Hematopoietic multipotent progenitor cell treated with erythropoietin and hydrocortisone succinate and interleukin-3 and kit ligand, for 4 days (in vitro differentiated cells): ENCODE results near the gene NR6A1.
"Not testable (repeated sequence)": the region's sequence is repeated elsewhere in the genome, so short reads cannot be mapped to it uniquely, and the experiment has no call there.

Experiments used
- DNase-seq: peaks from one replicate; pipeline ENCODE4 v3.0.0-alpha.2; 2015

The NR6A1 gene

GRCh38 chr9:124758061-124758460 lies 13.1 kb downstream of the NR6A1 start:
- DNase-seq = peak; percentile 86

DNA sequence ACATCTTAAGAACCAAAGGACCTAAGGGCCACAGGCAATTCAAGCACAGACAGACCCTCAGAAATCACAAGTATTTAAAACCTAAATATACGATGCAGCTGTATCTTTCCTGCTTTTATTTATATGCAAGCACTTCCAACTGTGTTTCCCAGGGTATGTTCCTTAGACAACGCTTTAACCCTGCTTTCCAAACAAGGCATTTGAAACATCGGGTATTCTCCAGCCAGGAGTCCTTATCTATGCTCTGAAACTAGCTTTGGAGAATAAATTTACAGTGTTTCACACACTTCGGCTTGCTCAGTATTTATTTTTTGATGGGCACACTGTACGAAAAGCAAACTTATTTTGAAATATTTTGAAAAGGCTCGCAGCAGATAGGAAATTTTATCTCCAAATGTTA lies 13.5 kb downstream of the NR6A1 start:
- no peak for DNase-seq

DNA sequence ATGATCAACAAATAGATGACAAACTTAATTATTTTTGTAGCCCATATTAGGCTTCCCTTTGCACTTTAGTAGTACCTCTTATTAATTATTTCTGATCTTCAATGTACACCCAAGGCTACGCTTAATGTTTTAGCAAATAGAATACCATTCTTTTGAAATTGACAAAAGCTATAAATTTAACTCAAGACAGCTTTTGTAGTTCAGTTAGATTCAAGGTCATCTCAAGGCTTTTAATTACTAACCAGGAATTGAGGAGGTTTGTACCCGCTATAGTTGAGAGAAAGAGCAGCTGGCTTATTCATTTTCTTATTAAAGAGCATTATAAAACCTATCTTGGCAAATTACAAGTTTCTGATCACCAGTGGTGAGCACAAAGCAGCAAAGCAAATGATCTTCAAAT lies 15.1 kb downstream of the NR6A1 start:
- no peak for DNase-seq

DNA sequence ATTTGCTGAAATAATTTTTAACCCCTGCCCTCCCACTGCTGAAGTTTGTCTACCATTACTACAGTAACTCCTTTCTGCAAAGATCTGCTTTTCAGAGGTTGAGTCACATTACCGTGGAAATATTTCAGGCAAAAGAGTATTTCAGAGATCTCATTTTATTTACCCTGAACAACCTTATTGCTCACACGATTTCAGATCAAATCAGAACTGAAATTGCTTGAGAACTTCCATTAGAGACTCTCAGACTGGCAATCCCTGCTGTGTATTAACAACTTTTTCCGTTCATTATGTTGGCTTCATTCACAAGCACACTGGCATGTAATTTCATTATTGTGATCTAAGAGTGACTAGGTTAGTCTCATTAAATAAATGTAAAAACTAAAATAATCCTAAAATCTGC lies 16.1 kb downstream of the NR6A1 start:
- DNase-seq = no peak

- peak; percentile 57 for DNase-seq
Measured at GRCh38 chr9:124754289-124754688, 16.8 kb downstream of the NR6A1 start.

DNA sequence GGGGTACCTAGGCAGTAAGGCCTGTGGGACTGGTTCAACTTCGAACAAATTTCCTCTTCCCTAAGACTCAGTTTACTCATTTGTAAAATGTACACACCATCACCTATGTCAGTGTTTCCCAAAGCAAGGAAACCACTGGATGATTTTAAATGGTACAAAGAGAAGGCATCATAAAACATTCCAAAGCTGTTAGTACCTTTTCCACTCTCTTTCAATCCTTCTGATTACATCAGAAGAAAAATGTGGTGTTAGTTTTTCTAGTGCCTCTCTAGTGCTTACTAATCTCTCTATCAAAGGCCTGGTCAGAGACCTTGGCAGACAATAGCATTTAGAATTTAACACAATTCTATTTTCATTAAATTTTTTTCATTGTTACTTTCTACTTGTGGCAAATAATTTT lies 18.1 kb downstream of the NR6A1 start:
- no peak for DNase-seq

- DNase-seq = no peak
Measured at GRCh38 chr9:124749781-124750180, 21.3 kb downstream of the NR6A1 start.

GRCh38 chr9:124749284-124749683 lies 21.8 kb downstream of the NR6A1 start:
- no peak for DNase-seq

GRCh38 chr9:124747065-124747464 lies 24.0 kb downstream of the NR6A1 start:
- no peak for DNase-seq

- no peak for DNase-seq
Measured at GRCh38 chr9:124743686-124744348, 27.3 kb downstream of the NR6A1 start.

DNA sequence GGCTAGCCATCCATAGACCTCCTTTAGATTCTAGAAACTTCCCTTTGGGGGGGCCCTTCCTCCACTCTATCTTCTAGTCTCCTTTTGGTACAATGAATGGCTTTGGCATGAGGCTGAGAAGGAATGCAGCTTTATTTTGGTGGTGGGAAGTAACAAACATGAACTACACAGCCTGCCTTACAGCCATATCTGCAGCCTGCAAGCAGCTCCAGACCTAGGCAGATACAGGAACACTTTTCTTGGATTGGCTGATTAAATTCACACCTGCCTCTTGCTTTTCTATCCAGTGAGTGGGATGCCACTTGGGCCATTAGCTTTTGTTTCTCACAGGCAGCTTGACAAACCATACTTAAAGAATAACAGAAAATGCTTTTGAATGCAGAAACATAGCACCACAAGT lies 28.2 kb downstream of the NR6A1 start:
- DNase-seq = no peak

DNA sequence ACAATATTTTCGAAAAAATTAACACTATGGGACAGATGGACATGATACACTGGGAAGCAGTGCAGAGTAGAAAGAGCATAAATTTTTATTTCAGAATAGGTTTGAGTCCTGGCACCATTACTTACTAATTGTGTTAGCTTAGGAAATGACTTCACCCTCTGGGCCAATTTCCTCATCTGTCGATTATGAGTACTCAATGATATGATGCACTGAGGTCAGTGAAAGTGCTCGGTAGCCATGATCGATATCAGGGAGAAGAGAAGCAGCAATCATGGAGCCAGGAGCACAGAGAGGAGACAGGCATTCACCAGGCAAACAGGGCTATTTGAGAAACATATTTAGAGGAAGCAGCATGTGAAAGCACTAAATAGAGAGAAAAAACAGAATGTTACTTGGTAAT lies 29.4 kb downstream of the NR6A1 start:
- no peak for DNase-seq

DNA sequence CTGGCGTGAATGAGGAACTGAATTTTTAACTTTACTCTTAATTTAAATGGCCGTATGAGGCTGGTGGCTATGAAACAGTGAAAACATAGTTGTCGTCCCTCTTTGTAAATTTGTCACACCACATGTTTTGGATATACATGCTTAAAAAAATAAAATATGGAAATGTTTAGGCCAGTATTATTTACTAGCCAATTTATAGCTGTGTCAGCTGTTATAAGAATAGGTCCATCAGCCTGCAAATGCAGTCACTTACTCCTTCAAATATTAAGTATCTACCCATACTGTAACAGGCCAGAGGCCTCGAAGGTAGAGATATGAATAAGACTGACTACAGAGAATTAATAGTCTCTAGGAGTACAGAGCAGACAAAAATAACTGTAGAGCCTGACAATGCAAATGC lies 30.0 kb downstream of the NR6A1 start:
- DNase-seq = no peak

GRCh38 chr9:124739360-124739759 lies 31.8 kb downstream of the NR6A1 start:
- DNase-seq = no peak

DNA sequence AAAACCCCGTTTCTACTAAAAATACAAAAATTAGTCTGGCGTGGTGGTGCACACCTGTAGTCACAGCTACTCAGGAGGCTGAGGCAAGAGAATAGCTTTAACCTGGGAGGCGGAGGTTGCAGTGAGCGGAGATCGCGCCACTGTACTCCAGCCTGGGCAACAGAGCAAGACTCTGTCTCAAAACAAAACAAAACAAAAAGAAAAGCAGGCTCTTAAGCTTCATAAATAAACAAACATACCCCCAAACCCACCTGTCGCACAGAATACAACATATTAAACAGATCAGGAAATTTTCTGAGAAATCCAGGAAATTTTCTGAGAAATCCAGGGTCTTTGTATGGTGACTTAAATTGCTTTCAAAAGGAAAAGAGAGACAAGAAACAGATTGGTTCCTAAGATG lies 33.0 kb downstream of the NR6A1 start:
- not testable (repeated sequence) for DNase-seq

DNA sequence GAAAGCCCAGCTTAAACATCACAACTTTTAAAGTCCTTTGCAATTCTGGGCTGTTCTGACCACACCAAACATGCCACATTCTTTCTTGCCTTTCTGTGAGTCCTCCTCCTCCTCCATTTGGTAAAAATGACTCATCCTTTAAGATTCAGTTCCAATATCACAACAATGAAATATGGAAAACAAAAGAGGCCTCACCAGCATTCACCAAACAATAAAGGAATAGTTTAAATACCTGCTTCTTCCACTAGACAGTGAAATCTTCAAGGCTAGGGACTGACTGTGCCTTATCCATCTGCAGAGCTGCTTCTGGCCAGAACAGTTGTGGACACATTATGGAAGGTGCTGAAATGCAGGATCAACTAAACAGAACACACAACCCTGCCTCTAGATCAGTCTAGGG lies 36.0 kb downstream of the NR6A1 start:
- DNase-seq = no peak

DNA sequence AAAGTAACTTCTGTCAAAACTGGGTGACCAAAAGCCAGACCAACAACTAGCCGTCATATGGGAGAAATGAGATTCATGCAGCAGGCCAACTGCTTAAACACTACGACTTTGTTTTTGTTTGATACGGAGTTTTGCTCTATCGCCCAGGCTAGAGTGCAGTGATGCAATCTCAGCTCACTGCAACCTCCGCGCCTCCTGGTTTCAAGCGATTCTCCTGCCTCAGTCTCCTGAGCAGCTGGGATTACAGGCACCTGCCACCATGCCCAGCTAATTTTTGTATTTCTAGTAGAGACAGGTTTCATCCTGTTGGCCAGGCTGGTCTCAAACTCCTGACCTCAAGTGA lies 36.4 kb downstream of the NR6A1 start:
- not testable (repeated sequence) for DNase-seq

- no peak for DNase-seq
Measured at GRCh38 chr9:124733964-124734740, 37.0 kb downstream of the NR6A1 start.

- no peak for DNase-seq
Measured at GRCh38 chr9:124730772-124731171, 40.3 kb downstream of the NR6A1 start.

DNA sequence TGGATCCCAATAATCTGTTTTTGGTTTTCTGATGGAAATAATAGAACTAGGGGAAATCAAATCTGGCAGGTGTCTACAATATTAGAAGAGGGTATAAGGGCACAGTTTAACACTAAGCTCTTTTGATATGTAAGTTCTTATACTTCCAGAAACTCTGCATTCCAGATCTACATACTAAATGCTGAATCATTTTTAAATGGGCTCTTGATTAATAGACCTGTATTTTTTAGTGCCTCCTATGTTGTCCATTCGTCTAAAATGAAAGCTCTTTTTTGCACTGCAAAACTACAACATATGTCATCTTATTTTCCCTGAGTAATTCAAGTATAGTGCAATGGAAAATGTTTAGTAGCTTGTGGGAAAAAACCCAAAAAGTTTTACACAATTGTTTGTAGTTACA lies 44.2 kb downstream of the NR6A1 start:
- DNase-seq = no peak

- no peak for DNase-seq
Measured at GRCh38 chr9:124725068-124725452, 46.1 kb downstream of the NR6A1 start.

- DNase-seq = no peak
Measured at GRCh38 chr9:124724415-124725067, 46.6 kb downstream of the NR6A1 start.

DNA sequence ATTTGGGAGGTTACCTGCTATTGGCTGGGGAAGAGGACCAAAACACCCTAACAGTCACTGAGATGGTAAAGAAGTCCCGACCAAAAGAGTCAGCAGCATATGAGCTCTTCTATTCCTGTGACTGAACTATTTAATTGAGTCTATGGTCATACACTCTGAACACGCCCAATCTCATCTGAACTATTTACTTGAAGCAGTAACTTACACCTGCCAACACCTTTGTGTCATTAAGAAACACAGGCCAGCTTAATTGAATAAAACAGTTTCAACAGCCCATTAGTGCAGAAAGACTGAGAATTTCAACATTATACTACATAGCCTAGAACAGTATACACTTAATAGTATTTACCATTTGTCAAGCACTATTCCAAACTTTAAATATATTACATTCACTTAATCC lies 47.8 kb downstream of the NR6A1 start:
- no peak for DNase-seq
